HG02678 (cell line): ENCODE measurements around the gene TAS2R39.
"Not testable (repeated sequence)": the region's sequence is repeated elsewhere in the genome, so short reads cannot be mapped to it uniquely, and the experiment has no call there.

Experiments used
- ATAC-seq: cut with Tn5 transposase; IDR thresholded peaks from one replicate; pipeline ENCODE4 v1.9.1; 2021; ENCODE audit warnings: mild to moderate bottlenecking, moderate library complexity; ENCODE audit not compliant: unreplicated experiment

Gene TAS2R39

GRCh38 chr7:143183024-143183423, at the start of gene TAS2R39:
Gene TAS2R39, plus strand, starts transcription at chr7:143183419. Its CDS starts 0 bp downstream, at chr7:143183419.
- no peak for ATAC-seq

- no peak for ATAC-seq
Measured at GRCh38 chr7:143147070-143147469, 36.1 kb upstream of the TAS2R39 start.

GRCh38 chr7:143148050-143148449, 35.2 kb upstream of the TAS2R39 start:
- no peak for ATAC-seq

GRCh38 chr7:143148651-143149050, 34.6 kb upstream of the TAS2R39 start:
- ATAC-seq: no peak

GRCh38 chr7:143150696-143151095, 32.5 kb upstream of the TAS2R39 start:
- not testable (repeated sequence) for ATAC-seq

- ATAC-seq: not testable (repeated sequence)
Measured at GRCh38 chr7:143158617-143159016, 24.6 kb upstream of the TAS2R39 start.

- no peak for ATAC-seq
Measured at GRCh38 chr7:143171697-143172096, 11.5 kb upstream of the TAS2R39 start.

- peak; percentile 60 for ATAC-seq
Measured at GRCh38 chr7:143172354-143172753, 10.9 kb upstream of the TAS2R39 start.

- no peak for ATAC-seq
Measured at GRCh38 chr7:143176128-143176527, 7.1 kb upstream of the TAS2R39 start.

GRCh38 chr7:143177374-143178119, 5.7 kb upstream of the TAS2R39 start:
- ATAC-seq: no peak

GRCh38 chr7:143180771-143181170, 2.4 kb upstream of the TAS2R39 start:
- not testable (repeated sequence) for ATAC-seq

GRCh38 chr7:143181349-143181748, 1.9 kb upstream of the TAS2R39 start:
- no peak for ATAC-seq

GRCh38 chr7:143185551-143185950, 2.3 kb downstream of the TAS2R39 start:
- ATAC-seq: no peak

GRCh38 chr7:143188994-143189393, 5.8 kb downstream of the TAS2R39 start:
- ATAC-seq: no peak

GRCh38 chr7:143193880-143194279, 10.7 kb downstream of the TAS2R39 start:
- ATAC-seq: no peak

GRCh38 chr7:143199040-143199439, 15.8 kb downstream of the TAS2R39 start:
- ATAC-seq: no peak

- no peak for ATAC-seq
Measured at GRCh38 chr7:143202161-143202560, 18.9 kb downstream of the TAS2R39 start.

GRCh38 chr7:143203386-143203785, 20.2 kb downstream of the TAS2R39 start:
- no peak for ATAC-seq

GRCh38 chr7:143205560-143206293, 22.5 kb downstream of the TAS2R39 start:
- peak; percentile 81 for ATAC-seq

GRCh38 chr7:143210541-143210940, 27.3 kb downstream of the TAS2R39 start:
- no peak for ATAC-seq

GRCh38 chr7:143213478-143213877, 30.3 kb downstream of the TAS2R39 start:
- not testable (repeated sequence) for ATAC-seq
